Spleen (tissue), 11 donors: ENCODE measurements around the gene PHTF2. TPM values are rescaled to one million over a fixed set of nuclear protein-coding genes. Genes with fewer than 3 reads are reported as not detected.

Experiments used
- DNase-seq: peaks from one replicate; pipeline ENCODE4 v3.0.0-alpha.2; 2020
- H3K27ac ChIP-seq, 8 donors: fragments of 200-600 bp; sonication (generic) in 7 of 8; 1 replicate in 4 of 8; 2 replicates in 4 of 8; pipeline versions ENCODE4 v1.5.0 to v1.8.0; 2016 to 2021; ENCODE audit warnings: inconsistent platforms in 4 of 8, mild to moderate bottlenecking in 4 of 8, moderate library complexity in 1 of 8
- H3K27me3 ChIP-seq, 7 donors: fragments of 200-600 bp; sonication (generic) in 6 of 7; replicated peaks in 1 of 7; 1 replicate in 4 of 7; 2 replicates in 3 of 7; pipeline versions ENCODE4 v1.5.0 to v1.8.0; 2016 to 2021; ENCODE audit warnings: inconsistent platforms in 3 of 7, mild to moderate bottlenecking in 1 of 7
- H3K36me3 ChIP-seq, 6 donors: fragments of 200-600 bp; sonication (generic) in 5 of 6; 1 replicate in 4 of 6; 2 replicates in 2 of 6; pipeline versions ENCODE4 v1.5.0 to v1.8.0; 2016 to 2021; ENCODE audit warnings: inconsistent platforms in 2 of 6
- H3K4me1 ChIP-seq, 6 donors: fragments of 200-600 bp; sonication (generic) in 5 of 6; 1 replicate in 3 of 6; 2 replicates in 3 of 6; pipeline versions ENCODE4 v1.5.0 to v1.8.0; 2016 to 2021; ENCODE audit warnings: inconsistent platforms in 3 of 6
- H3K4me3 ChIP-seq, 8 donors: fragments of 200-600 bp; sonication (generic) in 7 of 8; 1 replicate in 4 of 8; 2 replicates in 4 of 8; pipeline versions ENCODE4 v1.5.0 to v1.8.0; 2016 to 2021; ENCODE audit warnings: inconsistent platforms in 4 of 8, mild to moderate bottlenecking in 4 of 8, moderate library complexity in 2 of 8
- H3K9me3 ChIP-seq, 8 donors: fragments of 200-600 bp; sonication (generic) in 7 of 8; 1 replicate in 4 of 8; 2 replicates in 4 of 8; pipeline versions ENCODE4 v1.5.0 to v1.8.0; 2016 to 2021; ENCODE audit warnings: inconsistent platforms in 4 of 8
- POLR2A ChIP-seq, 3 donors: fragments of 450-650 bp; IDR thresholded peaks; one replicate each; pipeline ENCODE4 v1.5.1; 2017; ENCODE audit warnings: antibody characterized with exemption in 3 of 3, mild to moderate bottlenecking in 1 of 3
- POLR2AphosphoS5 ChIP-seq, 3 donors: sonication (generic); formaldehyde crosslinking; IDR thresholded peaks; one replicate each; pipeline ENCODE4 v1.5.1; 2017; ENCODE audit warnings: antibody characterized with exemption in 3 of 3
- WGBS, 5 donors: extraction: QIAGEN DNeasy Blood & Tissue Kit in 3 of 5; methylation state at CpG; one replicate each; pipeline versions ENCODE4 v1.1.5 to v1.1.7; 2013 to 2018; 5-methylcytosine and 5-hydroxymethylcytosine counted together
- intact Hi-C: fragments of 100-400 bp; cut with DNase I; formaldehyde crosslinking; loops from one replicate; pipeline ENCODE4 v1.15.0; 2023; ENCODE audit warnings: low total_unique reads
- polyA plus RNA-seq, 3 donors: library from polyadenylated mRNA; stranded (reverse); fragments of 200-250 nt; gene quantifications; one replicate each; pipeline ENCODE4 v1.2.1, GENCODE V29; 2013
- total RNA-seq, 7 donors: library from RNA; depleted of rRNA in 3 of 7; stranded (reverse); fragments of >200 nt in 3 of 7; fragmentation: NEBNext Ultra II Directional in 4 of 7; extraction: Animal tissue kit (Norgen Biotek cat#: 25700) in 4 of 7; gene quantifications; one replicate each; pipeline versions ENCODE4 v1.1.0 to v1.2.1, GENCODE V29; 2016 to 2021
- TF ChIP-seq, protein P1 (sequence below), 11 experiments: fragments of 200-600 bp in 7 of 11; fragments of 450-650 bp in 4 of 11; sonication (generic) in 4 of 11; IDR thresholded peaks in 8 of 11; conservative IDR thresholded peaks in 3 of 11; 1 replicate in 7 of 11; 2 replicates in 4 of 11; pipeline versions ENCODE4 v1.4.0 to v1.8.0; 2016 to 2021; ENCODE audit warnings: antibody characterized with exemption in 11 of 11, inconsistent platforms in 4 of 11, mild to moderate bottlenecking in 1 of 11
- donor health status: healthy with polysubstance abuse.
- donor health status: DM: no; HTN: no; CAD: no; lungs with moderate emphysema.
- donor health status: DM: no; HTN: no; CAD: no.
- donor health status: Bipolar disorder and iron deficiency.
- donor health status: healthy.
- donor health status: DM: no; HTN: no; CAD: no.
- donor health status: DM: yes; HTN: yes; CAD: no.

The PHTF2 gene
- total and polyA plus RNA-seq, 10 donors, result 13.3 to 47.7 (median 34.7) TPM

DNA sequence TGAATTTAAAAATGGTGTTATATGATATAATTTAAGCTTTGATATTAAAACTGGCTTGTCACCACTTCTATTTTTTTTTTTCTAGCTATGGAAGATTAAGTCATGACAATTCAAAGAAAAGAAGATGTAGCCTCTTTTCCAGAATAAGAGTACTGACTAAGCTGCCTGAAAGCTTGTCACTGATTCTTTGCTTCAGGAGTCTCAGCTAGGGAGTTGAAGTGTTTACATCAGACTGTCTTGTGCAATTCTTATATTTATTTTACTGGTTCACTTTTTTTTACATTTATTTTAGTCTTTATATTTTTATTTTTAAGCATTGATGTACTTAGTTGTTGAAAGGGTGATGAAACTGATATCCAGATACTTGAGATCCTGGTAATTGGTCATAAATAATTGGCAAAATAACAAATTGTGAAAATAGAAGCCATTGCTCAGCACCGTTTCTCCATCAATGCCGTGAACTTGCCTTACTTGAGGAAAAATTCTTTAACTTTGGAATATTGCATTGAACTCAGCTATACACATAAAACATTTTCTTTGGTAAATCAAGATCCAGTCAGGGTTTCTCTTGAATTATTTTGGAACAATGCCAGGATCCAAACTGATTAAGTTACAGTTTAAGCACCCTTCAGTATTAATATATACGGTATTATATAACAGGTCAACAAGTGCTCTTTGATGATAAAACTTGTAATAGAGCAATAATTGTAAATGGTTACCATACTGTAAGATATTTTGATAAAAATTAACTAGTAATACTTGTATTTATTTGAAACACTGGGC lies 156.4 kb downstream of the PHTF2 start:
- no peaks in the 10 kb centered on the region for H3K9me3 ChIP-seq
- TF ChIP-seq, protein P1, sequence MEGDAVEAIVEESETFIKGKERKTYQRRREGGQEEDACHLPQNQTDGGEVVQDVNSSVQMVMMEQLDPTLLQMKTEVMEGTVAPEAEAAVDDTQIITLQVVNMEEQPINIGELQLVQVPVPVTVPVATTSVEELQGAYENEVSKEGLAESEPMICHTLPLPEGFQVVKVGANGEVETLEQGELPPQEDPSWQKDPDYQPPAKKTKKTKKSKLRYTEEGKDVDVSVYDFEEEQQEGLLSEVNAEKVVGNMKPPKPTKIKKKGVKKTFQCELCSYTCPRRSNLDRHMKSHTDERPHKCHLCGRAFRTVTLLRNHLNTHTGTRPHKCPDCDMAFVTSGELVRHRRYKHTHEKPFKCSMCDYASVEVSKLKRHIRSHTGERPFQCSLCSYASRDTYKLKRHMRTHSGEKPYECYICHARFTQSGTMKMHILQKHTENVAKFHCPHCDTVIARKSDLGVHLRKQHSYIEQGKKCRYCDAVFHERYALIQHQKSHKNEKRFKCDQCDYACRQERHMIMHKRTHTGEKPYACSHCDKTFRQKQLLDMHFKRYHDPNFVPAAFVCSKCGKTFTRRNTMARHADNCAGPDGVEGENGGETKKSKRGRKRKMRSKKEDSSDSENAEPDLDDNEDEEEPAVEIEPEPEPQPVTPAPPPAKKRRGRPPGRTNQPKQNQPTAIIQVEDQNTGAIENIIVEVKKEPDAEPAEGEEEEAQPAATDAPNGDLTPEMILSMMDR (IDR thresholded peaks at IDR 0.05 in 8 of 11, conservative IDR thresholded peaks at IDR 0.05 in 3 of 11), result no peak
- TF ChIP-seq POLR2AphosphoS5 (IDR thresholded peaks at IDR 0.05) (no peak), POLR2A (IDR thresholded peaks at IDR 0.05) (no peak)
- no peak for DNase-seq
- no peak overlapping the region for H3K27ac ChIP-seq
- 92 to 98% (median 94%) methylated on average over 3 of the region's 3 CpGs for WGBS, 5 donors
- H3K4me1 ChIP-seq, result no peaks in the 10 kb centered on the region
- no peak overlapping the region for H3K4me3 ChIP-seq
- intact Hi-C loops, result no loop called here
- peaks cover 0 to 37% (median 6%) of the 10 kb centered on the region in 6 donors for H3K36me3 ChIP-seq
- no peaks in the 10 kb centered on the region for H3K27me3 ChIP-seq

DNA sequence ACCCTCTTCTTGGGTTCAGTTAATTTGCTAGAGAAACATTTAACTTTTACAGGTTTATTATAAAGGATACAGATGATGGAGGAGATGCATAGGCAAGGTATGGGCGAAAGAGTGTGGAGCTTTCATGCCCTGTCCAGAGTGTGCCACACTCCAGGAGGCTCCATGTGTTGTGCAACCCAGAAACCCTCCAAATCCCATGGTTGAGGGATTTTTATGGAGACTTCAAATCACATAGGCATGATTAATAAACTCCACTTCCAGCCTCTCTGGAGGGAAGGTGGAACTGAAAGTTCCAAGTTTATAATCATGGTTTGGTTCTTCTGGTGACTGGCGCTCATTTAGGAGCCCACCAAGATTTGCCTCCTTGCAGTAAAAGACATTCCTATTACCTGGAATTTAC lies 159.9 kb downstream of the PHTF2 start:
- intact Hi-C loops, result no loop called here
- H3K27me3 ChIP-seq, result no peaks in the 10 kb centered on the region
- 92 to 100% (median 95%) methylated on average over 2 of the region's 2 CpGs for WGBS, 5 donors
- no peak overlapping the region for H3K4me3 ChIP-seq
- no peak overlapping the region for H3K27ac ChIP-seq
- H3K4me1 ChIP-seq, result no peaks in the 10 kb centered on the region
- H3K36me3 ChIP-seq, result peaks cover 0 to 37% (median 6%) of the 10 kb centered on the region in 6 donors
- no peak for DNase-seq
- TF ChIP-seq POLR2A (IDR thresholded peaks at IDR 0.05) (no peak), POLR2AphosphoS5 (IDR thresholded peaks at IDR 0.05) (no peak)
- TF ChIP-seq, protein P1 (IDR thresholded peaks at IDR 0.05 in 8 of 11, conservative IDR thresholded peaks at IDR 0.05 in 3 of 11), result no peak
- H3K9me3 ChIP-seq, result no peaks in the 10 kb centered on the region

DNA sequence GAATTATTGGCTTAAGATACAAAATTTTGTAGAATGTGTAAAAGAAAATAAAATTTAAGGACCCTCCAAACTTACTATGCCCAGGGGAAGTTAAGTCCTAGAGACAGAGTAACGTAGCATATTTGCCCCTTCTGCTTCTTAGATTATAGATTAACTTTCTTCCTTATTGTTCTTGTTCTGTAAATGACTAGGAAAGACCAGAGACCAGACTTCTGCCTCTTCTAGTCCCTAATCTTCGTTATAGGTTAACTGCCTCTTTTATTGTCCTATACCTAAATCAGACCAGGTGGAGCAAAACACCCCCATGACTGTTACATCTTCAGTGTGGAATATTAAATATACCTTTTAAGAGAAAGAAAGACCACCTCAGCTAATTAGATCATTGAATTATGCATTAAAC lies 160.5 kb downstream of the PHTF2 start:
- Histone ChIP-seq H3K36me3 (peaks cover 0 to 31% (median 4%) of the 10 kb centered on the region in 6 donors), H3K4me3 (no peak overlapping the region), H3K9me3 (no peaks in the 10 kb centered on the region), H3K27ac (no peak overlapping the region), H3K27me3 (no peaks in the 10 kb centered on the region), H3K4me1 (no peaks in the 10 kb centered on the region)
- no peak for DNase-seq
- no peak for TF ChIP-seq POLR2A (IDR thresholded peaks at IDR 0.05)
- TF ChIP-seq, protein P1 (IDR thresholded peaks at IDR 0.05 in 8 of 11, conservative IDR thresholded peaks at IDR 0.05 in 3 of 11), result no peak
- no peak for TF ChIP-seq POLR2AphosphoS5 (IDR thresholded peaks at IDR 0.05)
- WGBS, 5 donors, result 91 to 100% (median 95%) methylated on average over 2 of the region's 2 CpGs
- intact Hi-C loops, result no loop called here

DNA sequence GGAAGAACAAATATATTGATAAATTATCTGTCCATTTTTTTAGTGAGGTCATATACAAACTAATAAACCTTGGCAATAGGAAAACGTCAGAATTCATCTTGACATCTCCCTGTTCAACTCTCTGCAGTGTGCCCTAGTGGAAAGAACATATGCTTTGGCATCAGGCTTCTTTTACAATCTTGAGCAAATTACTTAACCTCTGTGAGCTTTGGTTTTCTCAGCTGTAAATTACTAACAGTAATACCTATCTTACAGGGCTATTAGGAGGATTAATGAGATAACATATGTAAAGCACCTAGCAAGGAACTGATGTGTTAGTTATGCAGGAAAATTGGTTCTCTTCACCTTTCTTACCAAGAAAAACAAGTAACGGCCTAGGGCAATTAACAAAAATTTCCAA lies 161.8 kb downstream of the PHTF2 start:
- no peak for DNase-seq
- Histone ChIP-seq H3K27ac (no peak overlapping the region), H3K27me3 (no peaks in the 10 kb centered on the region), H3K36me3 (peaks cover 0 to 20% (median under 1%) of the 10 kb centered on the region in 6 donors), H3K4me3 (no peak overlapping the region), H3K9me3 (no peaks in the 10 kb centered on the region), H3K4me1 (no peaks in the 10 kb centered on the region)
- 85 to 97% (median 90%) methylated on average over 2 of the region's 2 CpGs for WGBS, 5 donors
- no peak for TF ChIP-seq POLR2A (IDR thresholded peaks at IDR 0.05)
- TF ChIP-seq, protein P1 (IDR thresholded peaks at IDR 0.05 in 8 of 11, conservative IDR thresholded peaks at IDR 0.05 in 3 of 11), result no peak
- no peak for TF ChIP-seq POLR2AphosphoS5 (IDR thresholded peaks at IDR 0.05)
- intact Hi-C loops, result no loop called here
